GM12801 (cell line): Measurements from ENCODE around the gene RNASEH1.

Source experiments
- TF ChIP-seq, protein P1 (sequence below): IDR thresholded peaks from one replicate; pipeline ENCODE4 v1.5.1; 2011; ENCODE audit warnings: control low read depth; ENCODE audit not compliant: insufficient read length; ENCODE audit errors: extremely low read depth

RNASEH1 gene

DNA sequence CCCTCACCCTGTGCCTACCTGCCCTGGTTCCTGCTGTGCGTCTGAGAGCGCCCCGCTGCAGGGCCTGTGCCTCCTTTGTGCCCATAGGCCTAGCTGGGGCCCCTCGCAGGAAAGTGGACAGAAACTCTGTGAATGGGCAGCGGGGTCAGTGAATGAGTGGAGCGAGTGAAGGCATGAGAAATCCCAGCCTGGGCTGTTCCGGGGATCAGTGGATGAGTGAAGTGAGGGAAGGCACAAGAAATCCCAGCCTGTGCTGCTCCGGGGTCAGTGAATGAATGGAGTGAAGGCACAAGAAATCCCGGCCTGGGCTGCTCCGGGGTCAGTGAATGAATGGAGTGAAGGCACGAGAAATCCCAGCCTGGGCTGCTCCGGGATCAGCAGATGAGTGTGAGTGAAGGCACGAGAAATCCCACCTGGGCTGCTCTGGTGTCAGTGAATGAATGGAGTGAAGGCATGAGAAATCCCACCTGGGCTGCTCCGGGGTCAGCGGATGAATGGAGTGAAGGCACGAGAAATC, 38.8 kb upstream of the RNASEH1 start:
- TF ChIP-seq, protein P1, sequence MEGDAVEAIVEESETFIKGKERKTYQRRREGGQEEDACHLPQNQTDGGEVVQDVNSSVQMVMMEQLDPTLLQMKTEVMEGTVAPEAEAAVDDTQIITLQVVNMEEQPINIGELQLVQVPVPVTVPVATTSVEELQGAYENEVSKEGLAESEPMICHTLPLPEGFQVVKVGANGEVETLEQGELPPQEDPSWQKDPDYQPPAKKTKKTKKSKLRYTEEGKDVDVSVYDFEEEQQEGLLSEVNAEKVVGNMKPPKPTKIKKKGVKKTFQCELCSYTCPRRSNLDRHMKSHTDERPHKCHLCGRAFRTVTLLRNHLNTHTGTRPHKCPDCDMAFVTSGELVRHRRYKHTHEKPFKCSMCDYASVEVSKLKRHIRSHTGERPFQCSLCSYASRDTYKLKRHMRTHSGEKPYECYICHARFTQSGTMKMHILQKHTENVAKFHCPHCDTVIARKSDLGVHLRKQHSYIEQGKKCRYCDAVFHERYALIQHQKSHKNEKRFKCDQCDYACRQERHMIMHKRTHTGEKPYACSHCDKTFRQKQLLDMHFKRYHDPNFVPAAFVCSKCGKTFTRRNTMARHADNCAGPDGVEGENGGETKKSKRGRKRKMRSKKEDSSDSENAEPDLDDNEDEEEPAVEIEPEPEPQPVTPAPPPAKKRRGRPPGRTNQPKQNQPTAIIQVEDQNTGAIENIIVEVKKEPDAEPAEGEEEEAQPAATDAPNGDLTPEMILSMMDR = no peak

DNA sequence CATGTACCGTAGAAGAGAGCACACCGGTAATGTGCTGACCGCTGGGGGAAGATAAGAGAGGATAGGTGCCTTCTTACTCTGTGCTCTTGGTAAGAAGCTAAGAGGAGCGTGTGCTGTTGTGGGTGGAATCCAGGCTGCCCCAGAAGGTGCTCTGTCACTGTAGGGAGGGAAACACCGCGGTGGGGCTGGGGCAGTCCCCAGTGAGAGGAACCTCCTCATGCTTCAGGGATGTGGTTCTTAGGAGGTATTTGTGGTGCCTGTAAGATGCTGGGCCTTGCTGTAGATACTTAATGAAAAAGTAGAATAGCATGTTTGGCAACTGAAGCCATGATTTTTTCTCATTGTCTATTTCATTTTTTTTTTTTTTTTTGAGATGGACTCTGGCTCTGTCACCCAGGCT, 37.9 kb upstream of the RNASEH1 start:
- TF ChIP-seq, protein P1 = no peak

DNA sequence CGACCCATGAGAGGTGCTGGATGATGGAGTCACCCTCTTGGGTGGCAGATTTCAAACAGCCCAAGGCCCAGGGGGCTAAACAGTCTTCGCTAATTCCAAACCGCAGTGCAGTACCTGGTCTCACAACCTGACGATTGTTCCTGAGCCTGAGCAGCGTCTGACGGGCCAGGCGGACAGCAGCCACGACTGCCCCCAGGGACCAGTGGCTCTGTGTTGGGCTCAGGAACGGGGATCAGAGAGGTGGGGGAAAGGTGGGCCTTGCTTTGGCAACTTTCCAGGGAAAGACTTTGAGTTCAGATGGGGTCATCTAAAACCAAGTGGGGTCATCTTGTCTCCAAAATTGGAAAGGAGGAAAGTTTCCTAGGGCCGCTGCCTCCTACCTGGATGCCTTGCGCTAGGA, 37.3 kb upstream of the RNASEH1 start:
- TF ChIP-seq, protein P1 = no peak

DNA sequence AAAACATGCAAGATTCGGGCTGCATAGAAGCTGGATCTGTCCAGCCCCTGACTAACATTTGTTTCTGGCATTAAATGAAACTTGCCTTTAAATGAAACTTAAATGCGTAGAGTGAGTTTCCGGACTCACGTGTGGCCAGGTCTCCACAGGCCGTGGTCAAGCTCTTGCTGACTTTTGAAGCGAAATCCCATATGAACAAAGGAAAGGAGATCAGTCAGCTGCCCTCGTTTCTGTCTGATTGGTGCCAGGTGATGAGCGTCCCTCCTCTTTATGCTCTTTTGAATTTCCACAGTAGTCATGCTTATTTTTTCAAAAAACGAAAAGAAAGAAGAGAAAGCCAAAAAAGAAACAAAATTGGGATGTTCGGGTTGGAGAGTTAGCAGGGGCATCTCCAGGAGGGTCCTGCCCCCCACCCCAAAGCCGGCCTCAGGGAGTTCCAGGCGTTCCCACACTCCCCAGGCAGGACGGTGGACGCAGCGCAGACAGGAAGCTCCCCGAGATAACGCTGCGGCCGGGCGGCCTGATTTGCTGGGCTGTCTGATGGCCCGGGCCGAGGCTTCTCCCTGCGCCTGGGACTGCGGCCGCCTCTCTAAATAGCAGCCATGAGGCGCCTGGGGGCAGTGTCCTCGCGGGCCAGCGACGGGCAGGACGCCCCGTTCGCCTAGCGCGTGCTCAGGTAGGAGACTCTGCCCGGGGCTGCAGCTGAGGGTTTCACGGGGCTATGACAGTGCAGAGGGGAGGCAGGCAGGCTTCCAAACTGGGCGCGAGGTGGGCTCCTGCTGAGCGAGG, 36.6 kb upstream of the RNASEH1 start, which contains the start of gene COLEC11:
Gene COLEC11, plus strand, starts transcription at position 620 of the 789 bp plus-strand sequence. CDS start 9,229 bp downstream, outside the sequence.
- TF ChIP-seq, protein P1 = no peak

DNA sequence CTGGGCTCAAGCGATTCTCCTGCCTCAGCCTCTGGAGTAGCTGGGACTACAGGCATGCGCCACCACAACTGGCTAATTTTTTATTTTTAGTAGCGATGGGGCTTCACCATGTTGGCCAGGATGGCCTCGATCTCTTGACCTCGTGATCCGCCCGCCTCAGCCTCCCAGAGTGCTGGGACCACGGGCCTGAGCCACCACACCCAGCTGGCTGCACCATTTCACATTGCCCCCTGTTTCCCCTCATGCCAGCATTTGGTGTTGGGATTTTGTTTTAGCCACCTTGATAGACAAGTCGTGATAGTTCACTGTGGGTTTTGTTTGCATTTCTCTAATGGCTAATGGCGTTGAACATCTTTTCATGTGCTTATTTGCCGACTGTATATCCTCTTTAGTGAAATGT, 31.0 kb upstream of the RNASEH1 start:
- TF ChIP-seq, protein P1 = no peak

DNA sequence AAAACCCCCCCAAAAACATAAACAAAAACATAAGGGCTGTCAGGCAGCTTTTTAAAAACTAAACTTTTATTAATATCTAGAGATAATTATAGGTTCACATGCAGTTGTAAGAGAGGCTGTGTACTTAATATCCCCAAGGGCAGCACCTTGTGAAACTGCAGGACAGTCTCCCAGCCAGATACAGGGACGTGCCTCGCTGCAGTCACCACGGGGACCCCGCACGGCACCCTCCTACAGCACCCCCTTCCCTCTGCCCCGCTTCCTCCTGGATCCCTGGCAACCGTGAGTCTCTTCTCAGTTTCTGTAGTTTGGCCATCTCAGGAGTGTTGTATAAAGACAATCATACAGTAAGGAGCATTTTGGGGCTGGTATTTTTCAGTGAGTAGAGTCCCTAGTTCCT, 30.0 kb upstream of the RNASEH1 start:
- TF ChIP-seq, protein P1 = no peak

DNA sequence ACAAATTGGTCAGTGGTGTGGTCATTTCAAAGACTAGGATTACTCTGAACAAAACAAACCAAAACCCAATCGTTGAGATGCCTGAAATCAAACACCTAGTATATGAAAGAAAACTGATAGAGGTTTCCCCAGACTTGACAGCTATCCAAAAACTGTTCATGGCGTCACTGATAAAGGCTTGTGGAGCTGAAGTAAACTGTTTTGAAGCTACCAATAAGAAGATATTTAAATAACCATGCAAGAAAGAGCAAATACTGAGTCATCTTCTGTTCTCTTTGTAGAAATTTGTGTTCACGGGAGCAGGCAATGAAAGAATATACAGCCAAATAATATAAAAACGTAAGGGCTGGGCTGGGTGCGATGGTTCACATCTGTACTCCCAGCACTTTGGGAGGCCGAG, 29.3 kb upstream of the RNASEH1 start:
- TF ChIP-seq, protein P1 = no peak
